Neural cell (in vitro differentiated cells): ENCODE data around the gene MYOG. TPM values are rescaled to one million over a fixed set of nuclear protein-coding genes. Genes with fewer than 3 reads are reported as not detected.

ENCODE experiments used
- H2AFZ ChIP-seq: fragments of 200-600, 300-800 bp; sonication (generic), shearing (Covaris generic); 2 replicates; pipeline ENCODE4 v1.6.0; 2014; ENCODE audit warnings: low read depth, mild to moderate bottlenecking, antibody characterized with exemption, low read length, moderate library complexity
- H3F3A ChIP-seq: fragments of 200-600 bp; shearing (Covaris generic); 2 replicates; pipeline ENCODE4 v1.6.1; 2016; ENCODE audit warnings: mild to moderate bottlenecking, moderate library complexity, mixed read lengths, antibody characterized with exemption, low read length; ENCODE audit not compliant: insufficient read depth, poor library complexity, severe bottlenecking
- H3K27ac ChIP-seq: fragments of 200-600, 300-800 bp; sonication (generic), shearing (Covaris generic); 2 replicates; pipeline ENCODE4 v1.5.1; 2014; ENCODE audit warnings: mild to moderate bottlenecking, low read length, moderate library complexity
- H3K27me3 ChIP-seq: fragments of 300-800, 200-600 bp; sonication (generic), shearing (Covaris generic); 2 replicates; pipeline ENCODE4 v1.6.0; 2014; ENCODE audit warnings: mild to moderate bottlenecking, low read depth, low read length, moderate library complexity; ENCODE audit not compliant: insufficient read depth
- H3K36me3 ChIP-seq: fragments of 300-800, 200-600 bp; sonication (generic), shearing (Covaris generic); 2 replicates; pipeline ENCODE4 v1.5.1; 2014; ENCODE audit warnings: mild to moderate bottlenecking, antibody characterized with exemption, low read length, moderate library complexity; ENCODE audit not compliant: insufficient read depth
- H3K4me2 ChIP-seq: fragments of 300-800, 200-600 bp; sonication (generic), shearing (Covaris generic); 2 replicates; pipeline ENCODE4 v1.6.0; 2014; ENCODE audit warnings: mild to moderate bottlenecking, low read length
- H3K4me3 ChIP-seq: fragments of 300-800, 200-600 bp; sonication (generic), shearing (Covaris generic); 2 replicates; pipeline ENCODE4 v1.5.1; 2014; ENCODE audit warnings: mild to moderate bottlenecking, low read length, moderate library complexity
- H3K79me2 ChIP-seq: fragments of 200-600 bp; shearing (Covaris generic); replicated peaks from 2 replicates; pipeline ENCODE4 v1.6.0; 2014; ENCODE audit warnings: mild to moderate bottlenecking, low read length, moderate library complexity; ENCODE audit not compliant: insufficient read depth
- H3K9ac ChIP-seq: fragments of 300-800, 200-600 bp; sonication (generic), shearing (Covaris generic); 2 replicates; pipeline ENCODE4 v1.6.1; 2016; ENCODE audit warnings: mild to moderate bottlenecking, low read length, mixed read lengths
- H3K9me2 ChIP-seq: fragments of 200-600 bp; shearing (Covaris generic); 2 replicates; pipeline ENCODE4 v1.6.1; 2016; ENCODE audit warnings: mild to moderate bottlenecking, low read length, mixed read lengths; ENCODE audit not compliant: insufficient read depth
- H3K9me3 ChIP-seq: fragments of 200-600, 300-800 bp; sonication (generic), shearing (Covaris generic); 2 replicates; pipeline ENCODE4 v1.6.1; 2016; ENCODE audit warnings: mild to moderate bottlenecking, mixed run types, low read length, moderate library complexity, mixed read lengths
- H4K20me1 ChIP-seq: fragments of 200-600 bp; shearing (Covaris generic); 2 replicates; pipeline ENCODE4 v1.6.1; 2016; ENCODE audit warnings: mild to moderate bottlenecking, mixed run types; ENCODE audit not compliant: insufficient read depth
- CTCF ChIP-seq: fragments of 450-650 bp; IDR thresholded peaks from 2 replicates; pipeline ENCODE4 v1.5.1; 2014; ENCODE audit warnings: antibody characterized with exemption, mild to moderate bottlenecking, moderate library complexity; ENCODE audit not compliant: poor library complexity, severe bottlenecking
- EP300 ChIP-seq: fragments of 450-650 bp; conservative IDR thresholded peaks from 2 replicates; pipeline ENCODE4 v1.6.1; 2014; ENCODE audit warnings: antibody characterized with exemption, mild to moderate bottlenecking, moderate library complexity; ENCODE audit not compliant: poor library complexity, severe bottlenecking
- EZH2 ChIP-seq: fragments of 200-600, 300-800 bp; shearing (Covaris generic), sonication (generic); IDR thresholded peaks from 2 replicates; pipeline ENCODE4 v1.6.1; 2014; ENCODE audit warnings: antibody characterized with exemption, low read length, borderline replicate concordance, mild to moderate bottlenecking; ENCODE audit not compliant: insufficient read depth, poor library complexity, severe bottlenecking
- MXI1 ChIP-seq: fragments of 450-650 bp; conservative IDR thresholded peaks from 2 replicates; pipeline ENCODE4 v1.6.1; 2014; ENCODE audit warnings: antibody characterized with exemption, mild to moderate bottlenecking; ENCODE audit not compliant: poor library complexity, severe bottlenecking
- POLR2AphosphoS5 ChIP-seq: IDR thresholded peaks from 2 replicates; pipeline ENCODE4 v1.6.1; 2012
- RAD21 ChIP-seq: fragments of 450-650 bp; conservative IDR thresholded peaks from 2 replicates; pipeline ENCODE4 v1.6.1; 2014; ENCODE audit warnings: antibody characterized with exemption, mild to moderate bottlenecking, moderate library complexity
- SMC3 ChIP-seq: fragments of 450-650 bp; conservative IDR thresholded peaks from 2 replicates; pipeline ENCODE4 v1.6.1; 2014; ENCODE audit warnings: antibody characterized with exemption, mild to moderate bottlenecking, moderate library complexity; ENCODE audit not compliant: poor library complexity
- TAF1 ChIP-seq: IDR thresholded peaks from 2 replicates; pipeline ENCODE4 v1.6.1; 2012; ENCODE audit warnings: low read depth
- polyA plus RNA-seq: library from polyadenylated mRNA; depleted of rRNA; stranded (reverse); fragments of >200 nt; gene quantifications from 2 replicates; pipeline ENCODE4 v1.2.3, GENCODE V29; 2014
- TF ChIP-seq, protein P1 (sequence below): IDR thresholded peaks from 2 replicates; pipeline ENCODE4 v1.6.1; 2012; ENCODE audit warnings: borderline replicate concordance

Gene MYOG
- polyA plus RNA-seq, 1 donor from 2014 or later = not detected

DNA sequence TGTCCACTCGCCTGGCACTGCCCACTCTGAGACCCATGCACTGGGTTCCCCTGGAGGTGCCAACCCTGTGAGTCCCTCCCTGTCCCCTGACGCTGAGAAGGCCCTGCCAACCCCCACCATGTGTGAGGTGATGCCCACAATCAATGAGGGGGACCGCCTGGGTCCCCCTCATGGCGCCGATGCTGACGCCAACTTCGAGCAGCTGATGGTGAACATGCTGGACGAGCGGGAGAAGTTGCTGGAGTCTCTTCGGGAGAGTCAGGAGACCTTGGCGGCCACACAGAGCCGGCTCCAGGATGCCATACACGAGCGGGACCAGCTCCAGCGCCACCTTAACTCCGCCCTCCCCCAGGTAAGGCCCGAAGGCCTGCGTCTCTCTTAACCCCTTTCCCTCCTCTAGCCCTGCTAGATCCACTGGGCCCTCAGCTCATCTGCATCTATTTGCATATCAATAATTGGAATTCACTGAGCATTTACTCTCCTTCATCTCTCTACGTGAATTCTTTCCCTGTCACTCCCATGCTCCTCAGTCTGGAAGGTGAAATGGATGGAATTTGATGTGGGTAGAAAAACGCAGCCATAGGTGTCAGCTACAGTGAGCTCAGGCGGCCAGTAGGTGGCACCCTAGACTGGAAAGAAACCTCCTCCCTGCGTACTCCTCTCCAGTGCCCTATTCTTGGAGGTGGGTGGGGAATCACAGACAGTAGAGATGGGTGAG, 46.8 kb downstream of the MYOG start:
- Histone ChIP-seq H3K9ac (no peak overlapping the region), H3K27me3 (no peaks in the 10 kb centered on the region), H3K36me3 (no peaks in the 10 kb centered on the region), H3F3A (no peaks in the 10 kb centered on the region), H3K4me3 (no peak overlapping the region), H4K20me1 (no peaks in the 10 kb centered on the region), H3K79me2 (no peaks in the 10 kb centered on the region), H3K9me2 (no peaks in the 10 kb centered on the region), H2AFZ (no peak overlapping the region), H3K4me2 (no peak overlapping the region), H3K27ac (no peak overlapping the region), H3K9me3 (no peaks in the 10 kb centered on the region)
- TF ChIP-seq EZH2 = no peak
- no peak for TF ChIP-seq EP300
- peak; percentile 97 for TF ChIP-seq RAD21
- TF ChIP-seq, protein P1, sequence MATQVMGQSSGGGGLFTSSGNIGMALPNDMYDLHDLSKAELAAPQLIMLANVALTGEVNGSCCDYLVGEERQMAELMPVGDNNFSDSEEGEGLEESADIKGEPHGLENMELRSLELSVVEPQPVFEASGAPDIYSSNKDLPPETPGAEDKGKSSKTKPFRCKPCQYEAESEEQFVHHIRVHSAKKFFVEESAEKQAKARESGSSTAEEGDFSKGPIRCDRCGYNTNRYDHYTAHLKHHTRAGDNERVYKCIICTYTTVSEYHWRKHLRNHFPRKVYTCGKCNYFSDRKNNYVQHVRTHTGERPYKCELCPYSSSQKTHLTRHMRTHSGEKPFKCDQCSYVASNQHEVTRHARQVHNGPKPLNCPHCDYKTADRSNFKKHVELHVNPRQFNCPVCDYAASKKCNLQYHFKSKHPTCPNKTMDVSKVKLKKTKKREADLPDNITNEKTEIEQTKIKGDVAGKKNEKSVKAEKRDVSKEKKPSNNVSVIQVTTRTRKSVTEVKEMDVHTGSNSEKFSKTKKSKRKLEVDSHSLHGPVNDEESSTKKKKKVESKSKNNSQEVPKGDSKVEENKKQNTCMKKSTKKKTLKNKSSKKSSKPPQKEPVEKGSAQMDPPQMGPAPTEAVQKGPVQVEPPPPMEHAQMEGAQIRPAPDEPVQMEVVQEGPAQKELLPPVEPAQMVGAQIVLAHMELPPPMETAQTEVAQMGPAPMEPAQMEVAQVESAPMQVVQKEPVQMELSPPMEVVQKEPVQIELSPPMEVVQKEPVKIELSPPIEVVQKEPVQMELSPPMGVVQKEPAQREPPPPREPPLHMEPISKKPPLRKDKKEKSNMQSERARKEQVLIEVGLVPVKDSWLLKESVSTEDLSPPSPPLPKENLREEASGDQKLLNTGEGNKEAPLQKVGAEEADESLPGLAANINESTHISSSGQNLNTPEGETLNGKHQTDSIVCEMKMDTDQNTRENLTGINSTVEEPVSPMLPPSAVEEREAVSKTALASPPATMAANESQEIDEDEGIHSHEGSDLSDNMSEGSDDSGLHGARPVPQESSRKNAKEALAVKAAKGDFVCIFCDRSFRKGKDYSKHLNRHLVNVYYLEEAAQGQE = no peak
- TF ChIP-seq SMC3 = peak; percentile 98
- peak; percentile 98 for TF ChIP-seq CTCF
- no peak for TF ChIP-seq POLR2AphosphoS5
- TF ChIP-seq TAF1 = no peak
- no peak for TF ChIP-seq MXI1

DNA sequence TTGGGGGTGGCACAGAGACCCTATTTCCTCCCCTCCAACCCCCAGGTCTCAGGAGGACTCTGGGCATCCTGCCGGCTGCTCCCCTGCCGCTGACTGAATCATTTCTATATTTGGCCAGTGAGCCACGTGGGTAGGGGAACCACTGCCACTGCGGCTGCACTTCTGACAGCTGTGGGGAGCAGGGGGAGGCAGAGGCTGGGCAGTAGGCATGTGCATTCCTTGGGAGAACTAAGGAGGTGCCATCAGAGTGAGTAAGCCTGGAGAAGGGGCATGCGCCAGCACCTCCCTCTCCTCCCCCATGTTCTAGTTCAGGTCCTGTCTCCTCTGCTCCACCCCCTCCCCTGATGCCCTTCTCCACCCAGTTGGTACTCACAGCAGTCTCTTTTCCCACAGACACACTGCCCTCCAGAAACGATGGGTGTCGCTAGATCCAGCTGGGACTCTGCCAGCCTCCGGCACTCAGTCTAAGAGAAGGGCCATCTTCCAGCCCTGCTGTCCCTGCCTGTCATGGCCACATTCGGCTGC, 47.5 kb downstream of the MYOG start:
- no peak overlapping the region for H3K4me2 ChIP-seq
- no peak overlapping the region for H3K9ac ChIP-seq
- H3F3A ChIP-seq = no peaks in the 10 kb centered on the region
- no peak overlapping the region for H3K27ac ChIP-seq
- H4K20me1 ChIP-seq = no peaks in the 10 kb centered on the region
- no peaks in the 10 kb centered on the region for H3K79me2 ChIP-seq
- H2AFZ ChIP-seq = no peak overlapping the region
- H3K4me3 ChIP-seq = no peak overlapping the region
- H3K27me3 ChIP-seq = no peaks in the 10 kb centered on the region
- no peaks in the 10 kb centered on the region for H3K9me3 ChIP-seq
- no peaks in the 10 kb centered on the region for H3K36me3 ChIP-seq
- H3K9me2 ChIP-seq = no peaks in the 10 kb centered on the region
- TF ChIP-seq RAD21 (no peak), CTCF (no peak), TAF1 (no peak), SMC3 (no peak), EZH2 (no peak), POLR2AphosphoS5 (no peak), EP300 (no peak), MXI1 (no peak)
- TF ChIP-seq, protein P1 = no peak
